Measurements from ENCODE around the gene CAMKK1.

CAMKK1 gene

GRCh38 chr17:3895354-3895753, 2.5 kb upstream of the CAMKK1 start:
- no peak for DNase-seq

GRCh38 chr17:3894911-3895343, 2.1 kb upstream of the CAMKK1 start:
- peak; percentile 15 for DNase-seq

- DNase-seq: no peak
Observed at GRCh38 chr17:3894188-3894587, 1.3 kb upstream of the CAMKK1 start.

GRCh38 chr17:3893720-3894116, 865 bp upstream of the CAMKK1 start:
- no peak for DNase-seq

GRCh38 chr17:3892095-3892998, 506 bp downstream of the CAMKK1 start:
- DNase-seq: peak; percentile 27

- DNase-seq: no peak
Observed at GRCh38 chr17:3891626-3892094, 1.2 kb downstream of the CAMKK1 start.

GRCh38 chr17:3890878-3891219, 2.0 kb downstream of the CAMKK1 start:
- DNase-seq: no peak

GRCh38 chr17:3890082-3890877, 2.6 kb downstream of the CAMKK1 start:
- peak; percentile 90 for DNase-seq

- DNase-seq: no peak
Observed at GRCh38 chr17:3889325-3890012, 3.4 kb downstream of the CAMKK1 start.

- peak; percentile 81 for DNase-seq
Observed at GRCh38 chr17:3888343-3889171, 4.3 kb downstream of the CAMKK1 start.

- DNase-seq: no peak
Observed at GRCh38 chr17:3887804-3888203, 5.0 kb downstream of the CAMKK1 start.

GRCh38 chr17:3887394-3887793, 5.5 kb downstream of the CAMKK1 start:
- no peak for DNase-seq

GRCh38 chr17:3886776-3887175, 6.1 kb downstream of the CAMKK1 start:
- no peak for DNase-seq

- DNase-seq: no peak
Observed at GRCh38 chr17:3885970-3886369, 6.9 kb downstream of the CAMKK1 start.

GRCh38 chr17:3885271-3885670, 7.6 kb downstream of the CAMKK1 start:
- DNase-seq: no peak

GRCh38 chr17:3884188-3884587, 8.7 kb downstream of the CAMKK1 start:
- DNase-seq: no peak

- DNase-seq: no peak
Observed at GRCh38 chr17:3882276-3882675, 10.6 kb downstream of the CAMKK1 start.

- DNase-seq: no peak
Observed at GRCh38 chr17:3880983-3881382, 11.9 kb downstream of the CAMKK1 start.

- no peak for DNase-seq
Observed at GRCh38 chr17:3879591-3880417, 13.0 kb downstream of the CAMKK1 start.

- peak; percentile 25 for DNase-seq
Observed at GRCh38 chr17:3879186-3879585, 13.7 kb downstream of the CAMKK1 start.

GRCh38 chr17:3877220-3877619, 15.6 kb downstream of the CAMKK1 start:
- no peak for DNase-seq
